Nephron (organoid): ENCODE measurements around the gene ST3GAL5.
A peak's percentile ranks its signal among the peaks of the same experiment; 100 is the strongest.

Experiments used
- H3K27ac Mint-ChIP-seq, 3 experiments: 2 replicates each; pipeline ENCODE4 v1.8.0; 2020; ENCODE audit warnings: mixed read lengths in 3 of 3, mild to moderate bottlenecking in 2 of 3, moderate library complexity in 1 of 3
- H3K27me3 Mint-ChIP-seq: 2 replicates; pipeline ENCODE4 v1.8.0; 2021; ENCODE audit warnings: low read depth, mild to moderate bottlenecking, moderate library complexity, mixed read lengths
- H3K36me3 Mint-ChIP-seq: 2 replicates; pipeline ENCODE4 v1.8.0; 2020; ENCODE audit warnings: low read depth, mixed read lengths
- H3K4me1 Mint-ChIP-seq: 2 replicates; pipeline ENCODE4 v1.8.0; 2020; ENCODE audit warnings: mixed read lengths
- H3K4me3 Mint-ChIP-seq, 3 experiments: 2 replicates each; pipeline ENCODE4 v1.8.0; 2020; ENCODE audit warnings: mild to moderate bottlenecking in 3 of 3, mixed read lengths in 3 of 3, moderate library complexity in 2 of 3
- H3K9me3 Mint-ChIP-seq: 2 replicates; pipeline ENCODE4 v1.8.0; 2020; ENCODE audit warnings: mixed read lengths
- TF ChIP-seq, protein P1 (sequence below), 3 experiments: fragments of 200-600 bp; sonication (generic); IDR thresholded peaks; one replicate each; pipeline ENCODE4 v1.5.0; 2021; ENCODE audit warnings: antibody characterized with exemption in 3 of 3; ENCODE audit not compliant: unreplicated experiment in 3 of 3

ST3GAL5 gene

DNA sequence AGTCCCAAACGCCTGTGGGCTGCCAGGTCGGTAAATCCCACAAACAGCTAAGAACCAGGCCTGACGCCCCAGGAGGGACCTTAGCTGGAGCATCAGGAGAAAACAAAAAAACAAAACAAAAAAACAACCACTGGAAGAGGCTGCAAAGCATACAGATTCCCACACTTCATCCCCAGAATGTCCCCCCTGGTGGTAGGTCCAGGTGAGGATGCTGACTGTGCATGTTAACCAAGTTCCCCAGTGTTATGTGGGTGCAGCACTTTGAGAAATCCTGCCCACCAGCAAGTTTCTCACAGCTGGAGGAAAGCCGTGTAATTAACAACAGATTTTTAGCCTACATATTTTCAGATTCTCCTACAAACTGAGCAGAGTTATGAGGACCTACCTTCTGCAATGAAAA lies 15.1 kb downstream of the ST3GAL5 start:
- Mint-ChIP-seq H3K27ac (no peak overlapping the region), H3K4me3 (no peak overlapping the region), H3K4me1 (peaks cover 33% of the 10 kb centered on the region), H3K27me3 (peaks cover 3% of the 10 kb centered on the region), H3K9me3 (no peaks in the 10 kb centered on the region), H3K36me3 (no peaks in the 10 kb centered on the region)
- TF ChIP-seq, protein P1, sequence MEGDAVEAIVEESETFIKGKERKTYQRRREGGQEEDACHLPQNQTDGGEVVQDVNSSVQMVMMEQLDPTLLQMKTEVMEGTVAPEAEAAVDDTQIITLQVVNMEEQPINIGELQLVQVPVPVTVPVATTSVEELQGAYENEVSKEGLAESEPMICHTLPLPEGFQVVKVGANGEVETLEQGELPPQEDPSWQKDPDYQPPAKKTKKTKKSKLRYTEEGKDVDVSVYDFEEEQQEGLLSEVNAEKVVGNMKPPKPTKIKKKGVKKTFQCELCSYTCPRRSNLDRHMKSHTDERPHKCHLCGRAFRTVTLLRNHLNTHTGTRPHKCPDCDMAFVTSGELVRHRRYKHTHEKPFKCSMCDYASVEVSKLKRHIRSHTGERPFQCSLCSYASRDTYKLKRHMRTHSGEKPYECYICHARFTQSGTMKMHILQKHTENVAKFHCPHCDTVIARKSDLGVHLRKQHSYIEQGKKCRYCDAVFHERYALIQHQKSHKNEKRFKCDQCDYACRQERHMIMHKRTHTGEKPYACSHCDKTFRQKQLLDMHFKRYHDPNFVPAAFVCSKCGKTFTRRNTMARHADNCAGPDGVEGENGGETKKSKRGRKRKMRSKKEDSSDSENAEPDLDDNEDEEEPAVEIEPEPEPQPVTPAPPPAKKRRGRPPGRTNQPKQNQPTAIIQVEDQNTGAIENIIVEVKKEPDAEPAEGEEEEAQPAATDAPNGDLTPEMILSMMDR (IDR thresholded peaks at IDR 0.05; ENCODE audit: unreplicated experiment in 3 of 3) = no peak

DNA sequence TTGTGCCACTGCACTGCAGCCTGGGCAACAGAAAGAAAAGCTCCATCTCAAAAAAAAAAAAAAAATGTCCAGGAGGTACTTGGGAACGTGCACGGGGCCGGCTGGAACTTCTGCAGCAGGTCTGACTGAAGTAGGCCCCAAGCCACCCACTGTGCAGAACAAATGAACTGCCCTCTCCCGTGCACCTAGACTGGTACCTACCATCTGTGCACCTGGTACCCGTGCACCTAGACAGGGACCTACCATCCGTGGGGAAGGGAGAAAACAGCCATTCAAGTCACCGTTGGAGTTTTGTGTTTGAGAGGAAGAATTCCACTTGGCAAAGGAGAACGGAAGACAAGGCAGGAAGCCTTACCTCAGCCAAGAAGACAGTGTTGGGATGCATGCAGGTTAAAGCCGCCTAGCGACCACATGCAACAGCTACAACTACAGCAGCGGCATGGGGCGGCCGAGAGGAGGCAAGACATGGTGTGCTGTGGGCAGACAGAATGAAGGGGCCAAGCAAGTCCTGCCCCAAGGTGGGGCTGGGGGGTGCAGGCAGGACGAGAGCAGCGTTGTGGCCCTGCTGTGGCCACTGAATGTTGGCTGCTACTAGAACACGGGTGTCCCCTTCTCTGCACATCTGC lies 16.1 kb downstream of the ST3GAL5 start:
- Mint-ChIP-seq H3K36me3 (no peaks in the 10 kb centered on the region), H3K4me3 (no peak overlapping the region), H3K4me1 (peaks cover 30% of the 10 kb centered on the region), H3K27ac (no peak overlapping the region), H3K27me3 (peaks cover 3% of the 10 kb centered on the region), H3K9me3 (no peaks in the 10 kb centered on the region)
- TF ChIP-seq, protein P1 (IDR thresholded peaks at IDR 0.05; ENCODE audit: unreplicated experiment in 3 of 3) = no peak

DNA sequence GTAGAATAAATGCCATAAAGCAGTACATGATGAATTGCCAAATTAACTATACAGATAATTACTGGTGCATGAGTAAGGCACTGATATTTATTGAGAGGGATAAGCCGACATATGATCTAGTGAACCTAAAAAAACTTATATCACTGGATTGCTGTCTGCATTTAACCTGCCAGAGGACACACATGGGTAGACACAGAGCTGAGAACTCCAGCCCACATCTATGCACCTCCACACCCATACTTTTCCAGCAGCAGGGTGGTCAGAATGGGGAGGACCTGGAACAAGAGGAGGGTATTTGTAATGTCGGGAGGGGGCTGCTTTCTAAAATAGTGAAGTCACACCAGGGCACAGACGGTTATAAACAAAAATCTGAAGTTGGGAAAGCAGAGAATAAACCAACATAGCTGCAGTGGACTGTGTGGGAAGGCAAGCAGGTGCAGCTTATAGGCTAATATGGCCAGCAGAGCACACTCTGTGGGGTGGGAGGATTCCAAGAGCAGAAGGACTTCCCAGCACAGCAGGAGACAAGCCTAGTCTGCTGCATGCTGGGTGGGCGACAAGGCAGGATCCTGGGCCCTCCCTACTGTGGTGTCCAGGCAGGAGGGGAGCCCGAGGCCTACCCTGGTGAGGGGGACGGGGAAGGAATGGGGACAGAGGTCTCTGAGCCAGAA lies 17.2 kb downstream of the ST3GAL5 start:
- Mint-ChIP-seq H3K27me3 (peaks cover 3% of the 10 kb centered on the region), H3K4me3 (no peak overlapping the region), H3K9me3 (no peaks in the 10 kb centered on the region), H3K4me1 (peaks cover 30% of the 10 kb centered on the region), H3K27ac (no peak overlapping the region), H3K36me3 (no peaks in the 10 kb centered on the region)
- TF ChIP-seq, protein P1 (IDR thresholded peaks at IDR 0.05; ENCODE audit: unreplicated experiment in 3 of 3) = no peak

DNA sequence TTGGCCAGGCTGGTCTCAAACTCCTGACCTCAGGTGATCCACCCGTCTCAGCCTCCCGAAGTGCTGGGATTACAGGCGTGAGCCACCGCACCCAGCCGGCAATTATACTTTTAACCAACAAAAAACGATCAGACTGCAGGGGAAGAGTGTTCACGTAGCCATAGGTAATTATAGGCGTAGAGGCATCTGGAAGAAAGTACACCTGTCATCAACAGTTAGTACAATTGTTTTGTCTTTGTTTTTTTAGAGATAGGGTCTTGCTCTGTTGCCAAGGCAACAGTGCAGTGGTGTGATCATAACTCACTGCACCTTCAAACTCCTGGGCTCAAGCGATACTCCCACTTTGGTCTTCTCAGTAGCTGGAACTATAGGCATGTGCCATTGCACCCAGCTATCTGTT lies 20.0 kb downstream of the ST3GAL5 start:
- peaks cover 24% of the 10 kb centered on the region for H3K4me1 Mint-ChIP-seq
- H3K4me3 Mint-ChIP-seq = no peak overlapping the region
- H3K36me3 Mint-ChIP-seq = no peaks in the 10 kb centered on the region
- H3K27me3 Mint-ChIP-seq = peaks cover 3% of the 10 kb centered on the region
- H3K9me3 Mint-ChIP-seq = no peaks in the 10 kb centered on the region
- TF ChIP-seq, protein P1 (IDR thresholded peaks at IDR 0.05; ENCODE audit: unreplicated experiment in 3 of 3) = no peak
- H3K27ac Mint-ChIP-seq = peak overlapping the region in 1 of 3 experiments; percentile 68

DNA sequence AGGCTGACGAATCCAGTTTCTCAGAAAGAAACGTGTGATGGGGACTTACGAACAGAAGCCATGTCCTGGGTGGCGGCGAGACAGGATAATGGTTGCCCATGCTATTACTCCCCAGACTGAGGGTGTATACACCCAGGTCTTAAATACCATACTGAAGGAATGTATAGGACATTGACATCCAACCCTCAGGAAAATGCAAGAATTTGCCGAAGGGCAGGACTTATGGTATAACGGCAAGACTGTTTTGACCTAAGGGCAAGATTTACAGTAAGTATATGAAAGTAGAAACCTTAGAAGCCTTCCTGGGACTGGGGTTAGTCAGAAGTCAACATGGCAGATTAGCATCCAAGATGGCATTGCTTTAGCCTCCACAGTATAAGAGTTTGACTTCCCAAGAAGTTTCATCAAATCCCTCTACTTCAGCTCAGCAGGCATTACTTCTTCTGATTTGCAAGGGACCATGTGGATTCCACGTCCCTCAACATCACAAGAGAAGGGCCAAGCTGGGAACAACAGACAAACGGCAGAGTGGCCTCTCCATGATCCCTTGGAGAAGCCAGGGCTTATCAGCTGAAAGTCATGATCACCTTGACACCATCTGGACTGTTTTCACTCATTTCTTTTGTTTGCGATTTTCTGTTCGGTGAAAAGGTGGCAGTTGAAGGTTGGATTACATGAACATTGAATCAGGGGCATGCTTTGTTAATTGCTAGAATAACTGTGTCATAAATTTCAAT lies 21.1 kb downstream of the ST3GAL5 start:
- Mint-ChIP-seq H3K27me3 (no peaks in the 10 kb centered on the region), H3K36me3 (no peaks in the 10 kb centered on the region), H3K4me1 (peaks cover 24% of the 10 kb centered on the region), H3K4me3 (no peak overlapping the region), H3K27ac (no peak overlapping the region), H3K9me3 (no peaks in the 10 kb centered on the region)
- TF ChIP-seq, protein P1 (IDR thresholded peaks at IDR 0.05; ENCODE audit: unreplicated experiment in 3 of 3) = no peak
